GM12892 (cell line): ENCODE measurements around the gene KIF6.

Experiments used
- DNase-seq: peaks from one replicate; pipeline ENCODE4 v3.0.0; 2011; ENCODE audit not compliant: insufficient read length
- FAIRE-seq: peaks from 2 replicates; lab custom pipeline; 2011; peaks lifted over from hg19 to GRCh38; lab: Jason Lieb, UNC
- POLR2A ChIP-seq: IDR thresholded peaks from 2 replicates; pipeline ENCODE4 v1.6.1; 2011; ENCODE audit warnings: low read depth, low read length, control low read depth
- POLR2AphosphoS5 ChIP-seq: IDR thresholded peaks from 2 replicates; pipeline ENCODE4 v1.6.1; 2011; ENCODE audit warnings: low read depth, low read length, control low read depth
- TAF1 ChIP-seq: IDR thresholded peaks from 2 replicates; pipeline ENCODE4 v1.6.1; 2011; ENCODE audit warnings: low read depth, mild to moderate bottlenecking, control low read depth, low read length, borderline replicate concordance

The KIF6 gene

GRCh38 chr6:39577446-39578165 is 147.6 kb downstream of the KIF6 start:
- TF ChIP-seq POLR2A (no peak), TAF1 (no peak), POLR2AphosphoS5 (no peak)
- DNase-seq, result no peak
- no peak for FAIRE-seq

GRCh38 chr6:39576556-39577303 is 148.5 kb downstream of the KIF6 start:
- TF ChIP-seq POLR2AphosphoS5 (no peak), POLR2A (no peak), TAF1 (no peak)
- FAIRE-seq (no peak), DNase-seq (no peak)

GRCh38 chr6:39574991-39575390 is 150.2 kb downstream of the KIF6 start:
- DNase-seq (no peak), FAIRE-seq (no peak)
- no peak for TF ChIP-seq POLR2A
- TF ChIP-seq POLR2AphosphoS5, result no peak
- TF ChIP-seq TAF1, result no peak

- DNase-seq (no peak), FAIRE-seq (no peak)
- no peak for TF ChIP-seq TAF1
- no peak for TF ChIP-seq POLR2AphosphoS5
- TF ChIP-seq POLR2A, result no peak
Observed at GRCh38 chr6:39573541-39573940, 151.7 kb downstream of the KIF6 start.

GRCh38 chr6:39572661-39573340 is 152.4 kb downstream of the KIF6 start:
- TF ChIP-seq POLR2AphosphoS5 (no peak), POLR2A (no peak), TAF1 (no peak)
- no peak for DNase-seq
- FAIRE-seq, result no peak

- FAIRE-seq (no peak), DNase-seq (no peak)
- TF ChIP-seq TAF1 (no peak), POLR2A (no peak), POLR2AphosphoS5 (no peak)
Observed at GRCh38 chr6:39568896-39569295, 156.3 kb downstream of the KIF6 start.

GRCh38 chr6:39567091-39567490 is 158.1 kb downstream of the KIF6 start:
- DNase-seq (no peak), FAIRE-seq (no peak)
- TF ChIP-seq TAF1, result no peak
- TF ChIP-seq POLR2A, result no peak
- no peak for TF ChIP-seq POLR2AphosphoS5

GRCh38 chr6:39566456-39566855 is 158.8 kb downstream of the KIF6 start:
- DNase-seq, result no peak
- TF ChIP-seq TAF1 (no peak), POLR2AphosphoS5 (no peak), POLR2A (no peak)
- no peak for FAIRE-seq

- FAIRE-seq (no peak), DNase-seq (no peak)
- TF ChIP-seq POLR2A, result no peak
Observed at GRCh38 chr6:39565956-39566355, 159.3 kb downstream of the KIF6 start.

- TF ChIP-seq POLR2A, result no peak
- TF ChIP-seq TAF1, result no peak
- TF ChIP-seq POLR2AphosphoS5, result no peak
- FAIRE-seq (no peak), DNase-seq (no peak)
Observed at GRCh38 chr6:39563566-39564311, 161.5 kb downstream of the KIF6 start.
